Measurements from ENCODE around the gene SORCS2.
"Not testable (repeated sequence)": the region's sequence is repeated elsewhere in the genome, so short reads cannot be mapped to it uniquely, and the experiment has no call there.

The SORCS2 gene

GRCh38 chr4:7575426-7575825 lies 383.1 kb downstream of the SORCS2 start:
- no peak for DNase-seq

GRCh38 chr4:7577361-7578039 lies 385.2 kb downstream of the SORCS2 start:
- DNase-seq, result not testable (repeated sequence)

GRCh38 chr4:7581477-7581876 lies 389.1 kb downstream of the SORCS2 start:
- DNase-seq, result no peak

- DNase-seq, result no peak
These were observed 390.2 kb downstream of the SORCS2 start for GRCh38 chr4:7582313-7583097.

GRCh38 chr4:7584098-7584497 lies 391.8 kb downstream of the SORCS2 start:
- no peak for DNase-seq

GRCh38 chr4:7584606-7585159 lies 392.3 kb downstream of the SORCS2 start:
- no peak for DNase-seq

- no peak for DNase-seq
These were observed 393.4 kb downstream of the SORCS2 start for GRCh38 chr4:7585768-7586167.

- DNase-seq, result no peak
These were observed 395.4 kb downstream of the SORCS2 start for GRCh38 chr4:7587433-7588405.

- DNase-seq, result peak; percentile 26
These were observed 397.9 kb downstream of the SORCS2 start for GRCh38 chr4:7590189-7590588.

- no peak for DNase-seq
These were observed 398.6 kb downstream of the SORCS2 start for GRCh38 chr4:7590899-7591298.

- DNase-seq, result no peak
These were observed 399.2 kb downstream of the SORCS2 start for GRCh38 chr4:7591409-7592053.

GRCh38 chr4:7593646-7594412 lies 401.5 kb downstream of the SORCS2 start:
- DNase-seq, result peak; percentile 2

GRCh38 chr4:7595934-7596461 lies 403.7 kb downstream of the SORCS2 start:
- no peak for DNase-seq

- no peak for DNase-seq
These were observed 404.7 kb downstream of the SORCS2 start for GRCh38 chr4:7596918-7597606.

- no peak for DNase-seq
These were observed 406.8 kb downstream of the SORCS2 start for GRCh38 chr4:7598939-7599790.

GRCh38 chr4:7600247-7600646 lies 407.9 kb downstream of the SORCS2 start:
- no peak for DNase-seq

- DNase-seq, result not testable (repeated sequence)
These were observed 409.8 kb downstream of the SORCS2 start for GRCh38 chr4:7602166-7602565.

GRCh38 chr4:7607156-7607910 lies 415.0 kb downstream of the SORCS2 start:
- DNase-seq, result peak; percentile 19

GRCh38 chr4:7608046-7608445 lies 415.7 kb downstream of the SORCS2 start:
- DNase-seq, result no peak
